Caki2 (cell line): ENCODE results near the gene TEPSIN. TPM values are rescaled to one million over a fixed set of nuclear protein-coding genes. Genes with fewer than 3 reads are reported as not detected.

Experiments used
- DNase-seq: peaks from one replicate; pipeline ENCODE4 v3.0.0-alpha.2; 2015; ENCODE audit warnings: low read depth
- in situ Hi-C: cut with HindIII; loops from 2 replicates; pipeline ENCODE4 v1.10.0; 2016; ENCODE audit warnings: low sequenced_read_pairs, low pct_unique_long_range_greater_than_20kb, mixed read lengths
- total RNA-seq: library from RNA; depleted of rRNA; stranded (reverse); fragments of >200 nt; shearing (Covaris generic); gene quantifications from 2 replicates; pipeline ENCODE4 v1.2.3, GENCODE V29; 2014; ENCODE audit warnings: low replicate concordance

TEPSIN gene
- total RNA-seq, 1 experiment from 2014 or later = 6.8 TPM

GRCh38 chr17:81252987-81253329 is 14.1 kb upstream of the TEPSIN start:
- in situ Hi-C loops = no loop called here
- DNase-seq = no peak

- no peak for DNase-seq
- in situ Hi-C loops = no loop called here
Measured at GRCh38 chr17:81252326-81252986, 13.6 kb upstream of the TEPSIN start.

DNA sequence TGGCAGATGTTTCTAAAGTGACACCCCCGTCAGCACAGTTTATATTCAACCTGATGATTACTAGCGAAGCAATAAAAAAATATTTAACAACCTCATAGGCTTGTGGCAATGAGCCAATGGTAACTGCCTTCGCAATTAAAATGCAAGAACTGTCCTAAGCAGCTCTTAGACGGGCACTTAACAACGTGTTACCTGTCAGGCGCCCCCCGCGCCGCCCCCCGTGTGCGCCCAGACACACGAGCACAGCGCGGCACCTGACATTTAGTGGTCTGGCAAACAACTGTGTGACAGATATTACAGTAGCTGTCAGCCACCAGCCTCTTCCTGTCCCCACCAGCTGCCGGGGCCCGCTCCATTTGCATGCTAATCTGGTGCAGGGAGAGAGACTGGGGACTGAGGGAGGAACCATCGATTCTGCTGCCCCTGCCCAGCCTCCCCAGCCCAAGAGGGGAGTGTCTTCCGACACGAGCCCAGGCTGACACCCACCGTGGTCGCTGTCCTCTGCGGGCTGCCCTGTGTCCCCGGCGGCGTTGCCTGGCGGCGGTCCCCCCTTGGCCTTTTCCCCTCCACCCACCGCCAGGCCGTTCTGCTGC is 12.9 kb upstream of the TEPSIN start:
- DNase-seq = no peak
- in situ Hi-C loops = no loop called here

DNA sequence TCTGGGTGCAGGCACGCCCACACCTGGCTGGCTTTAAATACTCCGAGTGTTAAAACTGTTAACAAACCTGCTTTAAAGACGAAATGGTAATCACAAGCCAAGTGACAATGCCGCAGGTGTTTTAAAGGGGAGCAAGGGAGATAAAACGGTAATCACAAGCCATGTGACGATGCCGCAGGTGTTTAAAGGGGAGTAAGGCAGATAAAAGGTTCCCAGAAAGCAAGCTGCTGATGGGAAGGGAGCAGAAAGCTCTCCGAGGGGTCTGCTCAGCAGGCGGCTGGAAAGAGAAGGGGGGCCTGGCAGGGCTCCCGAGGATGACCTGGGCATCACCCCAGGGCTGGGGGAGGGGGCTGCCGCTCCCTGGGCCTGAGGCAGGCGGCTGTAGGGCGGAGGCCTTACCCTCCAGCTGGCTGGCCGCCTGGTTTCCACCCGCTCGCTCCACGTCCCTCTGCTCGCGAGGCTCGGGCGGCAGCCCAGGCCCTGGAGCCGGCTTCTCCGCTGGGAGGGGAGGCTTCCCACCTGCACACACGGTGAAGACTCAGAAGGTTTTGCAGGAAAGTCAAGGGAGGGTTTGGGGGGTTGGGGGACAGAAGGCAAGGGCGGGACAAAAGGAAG is 12.3 kb upstream of the TEPSIN start:
- in situ Hi-C loops = no loop called here
- DNase-seq = no peak

- DNase-seq = no peak
Measured at GRCh38 chr17:81250286-81251093, 11.6 kb upstream of the TEPSIN start.

DNA sequence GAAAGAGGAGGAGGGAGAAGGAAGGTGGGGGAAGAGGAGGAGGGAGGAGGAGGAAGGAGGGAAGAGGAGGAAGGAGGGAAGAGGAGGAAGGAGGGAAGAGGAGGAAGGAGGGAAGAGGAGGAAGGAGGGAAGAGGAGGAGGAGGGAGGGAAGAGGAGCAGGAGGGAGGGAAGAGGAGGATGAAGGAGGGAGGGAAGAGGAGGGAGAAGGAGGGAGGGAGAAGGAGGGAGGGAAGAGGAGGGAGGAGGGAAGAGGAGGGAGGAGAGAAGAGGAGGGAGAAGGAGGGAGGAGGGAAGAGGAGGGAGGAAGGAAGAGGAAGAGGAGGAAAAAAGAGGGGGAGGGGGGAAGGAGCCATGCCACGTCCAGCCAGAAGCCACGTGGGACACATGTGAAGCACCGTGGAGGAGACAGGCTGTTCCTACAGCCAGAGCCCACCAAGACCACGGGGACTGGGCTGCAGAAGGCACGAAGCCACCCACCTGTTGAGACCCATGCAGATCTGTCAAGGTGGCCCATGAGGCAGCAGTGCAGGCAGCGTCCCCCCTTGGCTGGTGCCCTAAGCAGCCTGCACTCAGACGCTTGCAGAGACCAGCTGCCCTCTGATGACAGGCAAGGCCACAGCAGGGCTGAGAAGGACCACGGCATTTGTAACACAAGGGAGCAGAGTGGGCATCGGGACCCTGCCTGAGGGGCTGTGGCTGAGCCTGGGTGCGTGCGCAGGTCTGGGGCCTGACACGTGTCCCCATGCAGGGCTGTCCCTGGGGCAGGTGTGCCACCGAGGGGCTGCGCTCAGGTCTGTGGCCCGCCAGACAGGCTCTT is 10.6 kb upstream of the TEPSIN start:
- DNase-seq = no peak
- in situ Hi-C loops = no loop called here

More at GRCh38 chr17:81250286-81251093, 11.6 kb upstream of the TEPSIN start:
- in situ Hi-C loops = no loop called here

GRCh38 chr17:81248649-81249048 is 9.8 kb upstream of the TEPSIN start:
- DNase-seq = no peak
- in situ Hi-C loops = no loop called here

GRCh38 chr17:81247339-81247990 is 8.6 kb upstream of the TEPSIN start:
- in situ Hi-C loops = no loop called here

DNA sequence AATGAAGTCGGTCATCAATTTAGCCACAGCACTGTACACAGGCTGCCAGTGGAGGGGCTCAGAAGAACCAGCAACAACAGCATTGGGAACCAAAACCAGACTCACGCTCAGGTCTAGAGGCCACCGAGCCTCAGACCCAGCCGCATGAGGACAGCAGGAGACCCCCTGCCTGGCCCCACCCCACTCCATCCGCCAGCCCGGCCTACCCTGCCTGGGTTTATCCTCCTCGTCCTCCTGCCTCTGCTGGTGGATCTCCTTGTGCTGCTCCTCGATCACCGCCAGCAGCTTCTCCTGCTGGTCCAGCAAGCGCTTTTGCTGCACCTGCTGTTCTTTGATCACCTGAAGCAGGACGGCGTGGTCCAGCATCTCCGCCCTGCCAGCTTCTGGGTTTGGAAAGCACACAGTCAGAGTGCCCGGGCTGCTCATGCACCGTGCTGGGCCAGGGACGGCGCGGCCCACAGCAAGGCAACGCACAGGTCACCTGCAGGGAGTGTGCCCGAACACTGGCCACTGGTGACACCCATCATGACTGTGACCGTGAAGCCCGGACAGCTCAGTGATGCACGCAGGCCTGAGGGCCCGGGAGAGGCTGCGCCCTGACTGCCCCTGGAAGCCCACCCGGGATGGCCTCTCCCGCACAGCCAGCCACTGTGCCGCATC is 8.0 kb upstream of the TEPSIN start:
- no peak for DNase-seq
- in situ Hi-C loops = no loop called here

More at GRCh38 chr17:81247339-81247990, 8.6 kb upstream of the TEPSIN start:
- DNase-seq = no peak

- no peak for DNase-seq
- in situ Hi-C loops = no loop called here
Measured at GRCh38 chr17:81246343-81246670, 7.5 kb upstream of the TEPSIN start.

DNA sequence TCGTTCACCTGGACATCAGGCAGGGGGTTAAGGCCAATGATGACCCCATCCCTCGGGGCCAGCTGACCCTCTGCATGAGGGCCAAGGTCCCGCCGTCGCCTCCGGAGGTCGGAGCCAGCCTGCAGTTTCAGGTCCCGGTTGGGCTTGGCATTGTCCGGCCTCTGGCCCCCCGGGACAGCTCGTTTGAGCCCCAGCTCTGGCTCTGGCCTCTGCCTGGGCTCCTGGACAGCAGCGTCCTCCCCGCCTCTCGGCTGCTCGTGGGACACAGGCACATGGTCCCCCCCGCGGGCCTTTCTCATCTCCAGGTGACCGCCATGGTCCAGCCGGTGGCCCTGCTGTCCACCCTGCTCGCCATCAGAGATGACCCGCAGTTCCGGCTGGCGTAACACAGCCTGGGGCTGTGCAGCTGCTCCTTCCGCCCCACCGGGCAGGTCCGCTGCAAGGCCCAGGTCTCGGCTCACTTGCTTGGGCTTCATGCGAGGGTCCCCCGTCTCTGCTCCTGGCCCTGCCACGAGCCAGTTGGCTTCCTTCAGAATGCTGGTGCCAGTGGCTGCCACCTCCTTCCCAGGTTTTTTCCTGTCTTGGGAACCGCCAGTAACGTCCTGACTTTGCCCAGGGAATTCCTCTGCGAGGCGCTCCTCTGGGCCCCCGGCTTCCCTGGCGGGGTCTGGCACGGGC is 6.9 kb upstream of the TEPSIN start:
- in situ Hi-C loops = no loop called here

GRCh38 chr17:81245024-81245664 is 6.3 kb upstream of the TEPSIN start:
- in situ Hi-C loops = no loop called here
- DNase-seq = peak; percentile 69

More for the DNA sequence above, 6.9 kb upstream of the TEPSIN start:
- DNase-seq = no peak

GRCh38 chr17:81244358-81245023 is 5.6 kb upstream of the TEPSIN start:
- DNase-seq = peak; percentile 16
- in situ Hi-C loops = no loop called here

DNA sequence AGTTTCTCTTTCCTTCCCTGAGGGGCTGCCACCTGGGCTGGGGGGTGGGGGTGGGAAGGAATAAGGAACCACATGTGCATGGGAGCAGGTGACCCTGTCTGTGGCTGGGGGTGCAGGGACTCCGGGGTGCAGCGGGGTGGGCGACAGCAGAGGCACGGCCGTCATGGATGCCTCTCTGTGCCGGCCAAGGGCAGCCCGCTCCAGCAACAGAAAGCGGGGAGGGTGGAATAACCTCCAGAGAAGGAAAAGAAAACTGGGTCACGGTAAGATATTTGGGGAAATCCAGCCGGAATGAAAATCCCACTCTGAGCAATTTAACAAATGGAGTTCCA is 4.4 kb upstream of the TEPSIN start:
- no peak for DNase-seq
- in situ Hi-C loops = no loop called here

- in situ Hi-C loops = no loop called here
- no peak for DNase-seq
Measured at GRCh38 chr17:81242421-81243332, 3.8 kb upstream of the TEPSIN start.
